NCI-H69 (cell line): ENCODE results near the gene ZBTB12.
"Not testable (repeated sequence)": the region's sequence is repeated elsewhere in the genome, so short reads cannot be mapped to it uniquely, and the experiment has no call there.

Experiments used
- DNase-seq: peaks from one replicate; lab custom pipeline; 2025; lab: John Stamatoyannopoulos, UW

Gene ZBTB12

DNA sequence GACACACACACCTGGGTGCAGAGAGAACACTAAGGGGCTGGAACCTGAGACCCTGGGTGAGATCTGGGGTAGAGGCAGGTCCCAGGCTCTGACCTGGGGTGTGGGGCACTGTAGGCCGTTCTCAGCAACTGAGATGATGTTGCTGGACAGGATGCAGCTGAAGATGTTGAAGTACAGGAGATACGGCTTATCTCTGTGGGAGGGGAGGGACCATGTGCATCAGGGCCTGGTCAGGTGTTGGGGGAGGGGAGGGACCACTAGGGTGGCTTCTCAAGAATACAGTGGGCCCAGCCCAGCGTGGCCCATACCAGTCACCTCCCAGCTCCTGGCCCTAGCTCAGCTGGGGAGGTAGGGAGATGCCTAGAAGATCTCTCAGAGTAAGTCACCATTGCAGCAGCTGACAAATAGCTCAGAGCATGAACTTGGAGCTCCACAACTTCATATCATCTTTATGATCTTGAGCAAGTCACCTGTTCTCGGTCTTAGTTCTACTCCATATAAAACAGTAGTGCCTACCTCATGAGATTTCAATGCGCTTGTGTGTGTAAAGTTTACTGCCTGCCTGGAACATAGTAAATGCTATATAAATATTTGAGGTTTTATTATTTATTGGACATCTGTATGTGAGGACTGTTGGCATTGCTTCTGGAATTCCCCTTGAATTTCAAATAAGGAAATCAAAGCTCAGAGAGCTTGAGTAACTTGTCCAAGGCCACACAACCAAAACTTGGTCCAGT, 26.9 kb downstream of the ZBTB12 start:
- no peak for DNase-seq

DNA sequence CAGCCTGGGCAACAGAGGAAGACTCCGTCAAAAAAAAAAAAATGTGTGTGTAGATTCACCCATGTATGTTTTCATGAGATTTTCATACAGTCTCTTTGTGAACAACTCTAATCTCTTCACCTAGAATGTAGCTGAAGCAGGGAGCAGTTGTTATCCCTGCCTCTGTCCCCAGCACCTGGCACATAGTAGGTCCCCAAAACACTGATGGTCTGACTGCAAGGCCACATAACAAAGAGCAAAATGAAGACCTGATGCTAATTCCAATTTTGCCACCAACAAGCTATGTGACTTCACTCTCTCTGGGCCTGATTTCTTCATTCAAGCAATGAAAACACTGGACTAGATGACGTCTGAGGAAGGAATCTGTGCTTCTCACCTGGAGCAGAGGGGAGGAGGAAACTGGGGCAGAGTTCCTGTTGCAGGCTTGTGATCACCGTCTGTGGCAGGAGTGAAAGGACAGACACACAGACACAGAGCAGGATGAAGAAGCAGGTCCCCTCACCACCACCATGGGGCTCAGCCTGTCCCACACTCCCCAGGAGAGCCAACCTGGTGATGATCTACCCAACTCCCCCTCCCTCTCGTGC, 27.7 kb downstream of the ZBTB12 start:
- no peak for DNase-seq

DNA sequence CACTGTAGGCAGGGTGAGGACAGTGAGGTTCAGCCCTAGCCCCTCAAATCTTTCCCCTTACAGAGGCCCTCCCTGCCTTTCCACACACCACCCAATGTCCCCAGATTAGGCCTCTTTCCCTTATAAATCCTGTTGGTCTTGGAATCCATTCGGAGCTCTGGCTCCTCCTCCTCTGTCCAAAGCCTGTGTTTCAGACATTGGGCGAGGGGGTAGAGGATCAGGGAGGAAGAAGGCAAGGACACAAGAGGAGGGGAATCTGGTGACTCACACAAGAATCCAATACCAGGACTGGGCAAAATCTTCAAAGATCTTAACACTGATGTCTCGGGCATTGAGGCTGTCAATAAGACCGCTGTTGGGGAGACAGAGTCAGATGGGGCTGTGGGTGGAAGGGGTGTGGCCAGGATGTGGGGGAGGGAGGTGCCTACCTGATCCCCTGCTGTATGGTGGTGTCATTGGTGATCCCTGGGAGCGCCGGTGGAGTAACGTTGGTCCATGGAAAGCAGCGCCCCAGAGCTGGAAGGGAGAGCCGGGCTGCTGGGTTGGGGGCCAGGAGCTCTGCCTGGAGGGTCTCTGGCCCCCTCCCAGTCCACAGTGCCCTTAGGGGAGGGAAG, 30.7 kb downstream of the ZBTB12 start:
- no peak for DNase-seq

DNA sequence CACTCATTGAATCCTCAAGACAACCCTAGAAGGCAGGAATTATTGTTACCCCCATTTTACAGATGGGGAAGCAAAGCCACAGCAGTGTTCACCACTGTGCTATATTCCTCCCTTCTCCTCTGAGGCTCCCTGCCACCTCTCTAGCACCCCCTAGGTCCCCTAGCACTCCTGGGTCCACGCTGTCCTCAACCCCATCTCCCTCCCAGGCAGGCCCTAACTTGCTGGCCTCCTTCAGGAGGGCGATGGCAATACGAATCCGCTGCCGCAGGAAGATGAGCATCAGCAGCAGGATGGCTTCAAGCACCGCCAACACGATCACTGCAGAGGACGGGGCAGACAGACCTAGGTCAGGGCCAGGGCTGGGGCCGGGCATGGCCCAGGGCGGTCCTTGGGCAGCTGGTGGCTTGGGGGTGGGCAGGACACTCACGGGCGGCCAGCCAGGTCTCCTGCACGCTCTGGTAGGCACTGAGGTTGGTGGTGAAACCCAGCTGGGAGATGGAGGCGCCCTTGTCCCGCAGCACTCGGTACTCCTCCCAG, 31.4 kb downstream of the ZBTB12 start:
- no peak for DNase-seq

DNA sequence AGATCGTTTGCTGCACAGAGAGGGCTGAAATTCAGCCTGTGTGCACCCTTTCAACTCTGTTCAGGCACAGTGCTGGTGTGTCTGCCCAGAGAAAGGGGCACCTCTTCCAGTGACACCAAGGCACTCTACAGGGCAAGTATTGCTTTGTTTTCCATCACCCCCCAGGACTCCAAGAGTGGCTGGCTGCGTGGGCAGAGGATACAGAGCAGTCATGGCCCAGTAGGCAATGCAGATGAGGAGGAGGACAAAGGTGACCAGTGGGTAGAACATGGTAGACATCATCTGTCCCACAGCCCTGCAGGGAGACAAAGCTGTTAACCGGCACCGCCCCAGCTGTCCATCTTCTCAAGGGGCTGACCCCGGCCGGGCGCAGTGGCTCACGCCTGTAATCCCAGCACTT, 32.5 kb downstream of the ZBTB12 start:
- no peak for DNase-seq

- not testable (repeated sequence) for DNase-seq
These were observed 33.3 kb downstream of the ZBTB12 start for GRCh38 chr6:31868658-31868971.

- no peak for DNase-seq
These were observed 36.4 kb downstream of the ZBTB12 start for GRCh38 chr6:31865205-31866118.

GRCh38 chr6:31864818-31865204, 37.1 kb downstream of the ZBTB12 start:
- DNase-seq = no peak

- not testable (repeated sequence) for DNase-seq
These were observed 37.7 kb downstream of the ZBTB12 start for GRCh38 chr6:31864123-31864562.

- peak; percentile 100 for DNase-seq
These were observed 39.3 kb downstream of the ZBTB12 start, which contains the start of gene NEU1 for GRCh38 chr6:31862344-31863235. Gene NEU1 (minus strand): TSS chr6:31862821. CDS start chr6:31862776, 45 bp downstream.

DNA sequence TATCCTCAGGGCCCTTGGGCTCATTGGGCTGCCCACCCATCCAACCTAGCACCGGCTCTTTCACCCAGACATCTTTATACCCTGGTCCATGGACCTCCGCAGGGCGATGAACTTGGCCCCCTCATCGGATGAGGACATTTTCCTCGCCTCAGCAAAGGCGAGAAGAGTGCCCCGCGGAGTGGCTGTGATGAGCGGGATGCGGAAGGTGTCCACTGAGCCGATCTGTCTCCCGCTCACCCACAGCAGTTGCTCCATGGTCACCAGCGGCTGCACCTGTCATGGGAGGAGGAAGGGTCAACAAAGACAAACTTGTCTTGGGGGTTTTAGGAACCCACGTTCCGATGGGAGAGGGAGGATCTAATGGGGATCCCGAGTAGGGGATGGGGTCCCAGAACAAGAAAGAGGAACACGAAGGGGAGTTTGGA, 40.0 kb downstream of the ZBTB12 start:
- DNase-seq = no peak

- DNase-seq = no peak
These were observed 40.7 kb downstream of the ZBTB12 start for GRCh38 chr6:31861150-31861549.

DNA sequence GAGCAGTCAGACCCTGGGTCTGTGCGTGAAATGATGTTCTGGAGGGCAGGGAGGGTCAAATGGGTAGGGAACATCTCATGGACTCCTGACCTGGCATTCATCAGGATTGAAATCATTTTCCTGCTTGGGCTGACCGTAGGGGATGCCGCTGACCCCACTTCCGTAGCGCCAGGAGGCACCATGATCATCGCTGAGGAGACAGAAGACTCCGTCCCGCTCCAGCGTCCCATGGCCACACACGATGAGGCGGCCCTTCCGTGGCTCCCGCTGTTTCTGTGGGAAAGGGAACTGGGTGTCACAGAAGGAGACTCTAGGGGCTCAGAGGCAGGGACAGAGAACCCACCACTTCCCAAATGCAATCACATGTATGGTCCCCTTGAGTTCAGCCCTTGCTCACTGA, 41.5 kb downstream of the ZBTB12 start:
- no peak for DNase-seq

DNA sequence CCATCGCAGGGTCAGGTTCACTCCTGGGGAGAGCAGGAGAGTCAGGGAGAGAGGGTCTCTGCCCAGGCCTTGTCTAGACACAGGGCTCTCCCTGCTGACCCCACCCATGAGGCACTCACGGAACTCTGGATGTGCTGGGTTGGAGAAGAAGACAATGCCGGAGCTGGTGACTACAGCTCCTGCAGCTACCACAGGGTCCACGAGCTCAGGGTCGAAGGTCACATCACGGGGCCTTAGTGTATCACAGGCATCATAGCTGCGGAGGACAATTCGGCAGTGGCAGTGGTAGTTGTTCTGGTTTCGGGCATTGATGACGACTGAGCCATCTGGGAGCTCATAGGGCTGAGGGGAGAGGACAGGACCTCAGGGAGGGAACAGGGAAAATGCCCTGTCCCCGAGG, 42.0 kb downstream of the ZBTB12 start:
- no peak for DNase-seq

DNA sequence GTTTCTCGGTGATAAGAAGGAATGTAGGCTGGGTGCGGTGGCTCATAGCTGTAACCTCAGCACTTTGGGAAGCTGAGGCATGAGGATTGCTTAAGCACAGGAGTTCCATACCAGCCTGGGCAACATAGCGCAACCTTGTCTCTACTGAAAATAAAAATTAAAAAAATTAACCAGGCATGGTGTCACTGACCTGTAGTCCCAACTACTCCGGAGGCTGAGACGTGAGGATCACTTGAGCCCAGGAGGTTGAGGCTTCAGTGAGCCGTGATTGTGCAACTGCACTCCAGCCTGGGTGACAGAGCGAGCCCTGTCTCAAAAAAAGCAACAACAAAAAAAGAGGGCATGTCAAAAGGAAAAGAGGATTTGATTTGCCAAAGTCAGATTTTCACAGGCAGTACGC, 43.2 kb downstream of the ZBTB12 start:
- DNase-seq = no peak

DNA sequence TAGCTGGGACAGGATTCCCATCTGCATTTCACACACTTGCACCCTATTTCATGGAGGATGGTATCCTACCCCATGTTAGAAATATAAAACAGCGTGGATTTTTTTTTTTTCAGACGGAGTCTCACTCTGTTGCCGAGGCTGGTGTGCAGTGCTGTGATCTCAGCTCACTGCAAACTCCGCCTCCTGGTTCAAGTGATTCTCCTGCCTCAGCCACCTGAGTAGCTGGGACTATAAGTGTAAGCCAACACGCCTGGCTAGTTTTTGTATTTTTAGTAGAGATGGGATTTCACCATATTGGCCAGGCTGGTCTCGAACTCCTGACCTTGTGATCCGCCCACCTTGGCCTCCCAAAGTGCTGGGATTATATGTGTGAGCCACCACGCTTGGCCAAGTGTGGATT, 44.1 kb downstream of the ZBTB12 start:
- DNase-seq = not testable (repeated sequence)

- peak; percentile 82 for DNase-seq
These were observed 49.7 kb downstream of the ZBTB12 start for GRCh38 chr6:31851980-31852718.

- DNase-seq = peak; percentile 67
These were observed 50.4 kb downstream of the ZBTB12 start for GRCh38 chr6:31851485-31851832.

DNA sequence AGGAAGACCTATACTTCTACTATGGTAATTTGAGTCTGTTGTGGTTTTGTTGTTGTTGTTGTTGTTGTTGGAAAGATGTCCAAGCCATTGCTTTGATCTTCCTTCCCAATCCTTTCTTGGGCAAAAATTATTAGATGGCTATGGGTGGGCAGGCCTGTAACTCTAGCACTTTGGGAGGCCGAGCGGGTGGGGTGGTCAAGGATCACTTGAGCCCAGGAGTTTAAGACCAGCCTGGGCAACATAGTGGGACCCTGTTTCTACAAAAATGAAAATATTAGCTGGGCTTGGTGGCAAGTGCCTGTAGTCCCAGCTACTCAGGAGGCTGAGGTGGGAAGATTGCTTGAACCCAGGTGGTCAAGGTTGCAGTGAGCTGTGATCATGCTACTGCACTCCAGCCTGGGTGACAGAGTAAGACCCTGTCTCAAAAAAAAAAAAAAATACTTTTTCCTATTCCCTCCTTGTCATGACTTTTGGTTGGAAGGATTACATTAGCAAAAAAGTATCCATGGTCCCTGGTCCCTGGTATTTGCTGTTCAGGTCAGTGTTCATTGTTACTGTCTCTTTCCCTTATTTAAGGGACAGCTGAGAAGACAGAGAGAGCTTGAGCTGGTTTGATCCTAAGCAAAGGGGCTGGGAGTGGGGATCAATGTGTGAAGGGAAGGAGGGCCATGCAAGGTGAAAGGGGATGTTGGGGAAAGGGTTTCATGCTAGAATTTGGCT, 51.0 kb downstream of the ZBTB12 start:
- DNase-seq = no peak
